Bronchial epithelial cell (primary cell): ENCODE results near the gene VSX1. TPM values are rescaled to one million over a fixed set of nuclear protein-coding genes. Genes with fewer than 3 reads are reported as not detected.
A peak's percentile ranks its signal among the peaks of the same experiment; 100 is the strongest.

Experiments used
- DNase-seq: peaks from one replicate; pipeline ENCODE4 v3.0.0-alpha.2; 2010; ENCODE audit warnings: low read depth
- FAIRE-seq: peaks from 2 replicates; lab custom pipeline; 2011; peaks lifted over from hg19 to GRCh38; lab: Jason Lieb, UNC
- H3K27me3 ChIP-seq: 2 replicates; pipeline ENCODE4 v1.5.1; 2011; ENCODE audit warnings: low read length; ENCODE audit not compliant: control insufficient read depth, insufficient read depth
- H3K36me3 ChIP-seq: 2 replicates; pipeline ENCODE4 v1.5.1; 2011; ENCODE audit warnings: low read length; ENCODE audit not compliant: control insufficient read depth, insufficient read depth
- H3K4me3 ChIP-seq: 2 replicates; pipeline ENCODE4 v1.5.1; 2011; ENCODE audit warnings: mild to moderate bottlenecking, low read depth, low read length, control low read depth
- total RNA-seq: library from RNA; depleted of rRNA; stranded (reverse); fragments of >200 nt; gene quantifications from 2 replicates; pipeline ENCODE4 v1.2.1, GENCODE V29; 2014
- TF ChIP-seq, protein P1 (sequence below): IDR thresholded peaks from 2 replicates; pipeline ENCODE4 v1.5.1; 2011; ENCODE audit warnings: mild to moderate bottlenecking, moderate library complexity, low read length, control low read depth, inconsistent platforms; ENCODE audit not compliant: insufficient read depth, severe bottlenecking

The VSX1 gene
- total RNA-seq, 1 donor from 2014 or later = not detected

DNA sequence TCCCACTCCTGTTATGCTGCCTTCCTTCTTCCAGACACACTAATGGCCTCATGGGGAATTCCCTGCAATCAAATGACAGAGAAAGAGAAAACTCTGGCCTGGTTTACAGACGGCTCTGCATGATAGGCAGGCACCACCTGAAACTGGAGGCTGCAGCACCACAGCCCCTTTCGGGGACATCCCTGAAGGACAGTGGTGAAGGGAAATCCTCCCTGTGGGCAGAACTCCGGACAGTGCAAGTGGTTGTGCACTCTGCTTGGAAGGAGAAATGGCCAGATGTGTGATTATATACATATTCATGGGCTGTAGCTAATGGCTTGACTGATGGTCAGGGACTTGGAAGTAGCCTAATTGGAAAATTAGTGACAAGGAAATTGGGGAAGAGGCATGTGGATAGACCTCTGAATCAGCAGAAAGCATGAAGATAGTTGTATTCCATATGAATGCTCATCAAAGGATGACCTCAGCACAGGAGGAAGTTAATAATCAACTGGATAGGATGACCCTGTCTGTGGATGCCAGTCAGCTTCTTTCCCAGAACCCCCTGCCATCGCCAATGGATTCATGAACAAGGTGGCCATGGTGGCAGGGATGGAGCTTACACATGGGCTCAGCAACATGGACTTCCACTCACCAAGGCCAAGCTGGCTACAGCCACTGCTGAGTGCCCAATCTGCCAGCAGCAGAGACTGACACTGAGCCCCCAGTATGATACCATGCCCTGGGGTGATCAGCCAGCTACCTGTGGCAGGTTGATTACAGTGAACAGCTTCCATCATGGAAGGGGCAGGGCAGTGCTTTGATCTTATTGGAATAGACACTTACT is 44.5 kb upstream of the VSX1 start:
- Histone ChIP-seq H3K4me3 (no peak overlapping the region), H3K27me3 (no peaks in the 10 kb centered on the region), H3K36me3 (no peaks in the 10 kb centered on the region)
- no peak for DNase-seq
- TF ChIP-seq, protein P1, sequence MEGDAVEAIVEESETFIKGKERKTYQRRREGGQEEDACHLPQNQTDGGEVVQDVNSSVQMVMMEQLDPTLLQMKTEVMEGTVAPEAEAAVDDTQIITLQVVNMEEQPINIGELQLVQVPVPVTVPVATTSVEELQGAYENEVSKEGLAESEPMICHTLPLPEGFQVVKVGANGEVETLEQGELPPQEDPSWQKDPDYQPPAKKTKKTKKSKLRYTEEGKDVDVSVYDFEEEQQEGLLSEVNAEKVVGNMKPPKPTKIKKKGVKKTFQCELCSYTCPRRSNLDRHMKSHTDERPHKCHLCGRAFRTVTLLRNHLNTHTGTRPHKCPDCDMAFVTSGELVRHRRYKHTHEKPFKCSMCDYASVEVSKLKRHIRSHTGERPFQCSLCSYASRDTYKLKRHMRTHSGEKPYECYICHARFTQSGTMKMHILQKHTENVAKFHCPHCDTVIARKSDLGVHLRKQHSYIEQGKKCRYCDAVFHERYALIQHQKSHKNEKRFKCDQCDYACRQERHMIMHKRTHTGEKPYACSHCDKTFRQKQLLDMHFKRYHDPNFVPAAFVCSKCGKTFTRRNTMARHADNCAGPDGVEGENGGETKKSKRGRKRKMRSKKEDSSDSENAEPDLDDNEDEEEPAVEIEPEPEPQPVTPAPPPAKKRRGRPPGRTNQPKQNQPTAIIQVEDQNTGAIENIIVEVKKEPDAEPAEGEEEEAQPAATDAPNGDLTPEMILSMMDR = no peak
- FAIRE-seq = no peak

DNA sequence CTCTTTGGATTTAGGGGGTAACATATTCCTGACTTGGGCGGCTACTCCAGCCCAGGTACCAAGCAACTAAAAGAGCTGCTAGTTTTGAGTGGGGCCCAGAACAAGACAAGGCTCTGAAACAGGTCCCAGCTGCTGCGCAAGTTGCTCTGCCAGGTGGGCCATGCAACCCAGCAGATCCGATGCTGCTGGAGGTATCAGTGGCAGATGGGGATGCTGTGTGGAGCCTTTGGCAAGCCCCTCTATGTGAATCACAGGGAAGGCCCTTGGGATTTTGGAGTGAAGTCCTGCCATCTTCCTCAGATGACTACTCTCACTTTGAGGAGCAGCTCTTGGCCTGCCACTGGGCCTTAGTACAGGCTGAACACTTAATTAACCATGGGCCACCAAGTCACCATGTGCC is 43.7 kb upstream of the VSX1 start:
- H3K36me3 ChIP-seq = no peaks in the 10 kb centered on the region
- FAIRE-seq (peak; percentile 52), DNase-seq (no peak)
- no peak overlapping the region for H3K4me3 ChIP-seq
- no peaks in the 10 kb centered on the region for H3K27me3 ChIP-seq
- TF ChIP-seq, protein P1 = no peak

DNA sequence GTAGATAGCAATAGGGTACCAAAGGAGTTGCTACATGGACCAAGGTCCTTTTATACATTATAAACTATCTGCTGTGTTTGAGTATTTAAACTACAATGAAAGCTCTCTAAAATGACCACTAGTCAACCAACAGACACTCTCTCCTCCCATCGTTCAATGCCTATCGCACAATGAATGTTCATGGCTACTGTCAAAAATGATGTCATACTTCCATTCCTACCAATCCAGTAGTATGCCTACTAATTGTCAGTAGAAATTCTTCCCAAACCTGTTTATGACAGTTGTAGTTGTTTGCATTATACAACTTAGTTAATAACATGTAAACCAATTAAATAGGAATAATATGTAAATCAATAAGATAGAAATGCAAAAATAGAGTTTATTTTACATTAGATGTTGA is 39.0 kb upstream of the VSX1 start:
- DNase-seq (no peak), FAIRE-seq (no peak)
- H3K36me3 ChIP-seq = no peaks in the 10 kb centered on the region
- peaks cover 4% of the 10 kb centered on the region for H3K27me3 ChIP-seq
- no peak overlapping the region for H3K4me3 ChIP-seq
- TF ChIP-seq, protein P1 = no peak

DNA sequence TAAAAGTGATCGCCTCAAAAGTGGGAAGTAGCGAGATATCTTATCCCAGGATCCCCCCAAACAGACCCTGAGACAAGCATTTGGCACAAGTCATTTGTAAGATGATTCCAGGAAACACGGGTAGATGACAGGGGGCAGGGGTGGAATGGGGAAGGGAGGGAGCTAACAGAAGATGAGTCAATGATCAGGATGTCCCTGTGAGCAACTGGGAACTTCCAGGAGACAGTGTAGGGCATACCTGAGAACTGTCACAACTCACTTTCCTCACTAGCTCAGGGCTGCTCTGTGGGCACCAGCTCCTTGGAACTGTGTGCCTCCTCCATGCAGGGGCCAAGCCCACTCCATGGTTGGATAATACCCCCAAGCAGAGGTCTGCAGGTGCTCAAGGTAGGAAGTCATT is 38.5 kb upstream of the VSX1 start:
- DNase-seq (peak; percentile 8), FAIRE-seq (peak; percentile 18)
- Histone ChIP-seq H3K4me3 (no peak overlapping the region), H3K27me3 (peaks cover 4% of the 10 kb centered on the region), H3K36me3 (no peaks in the 10 kb centered on the region)
- TF ChIP-seq, protein P1 = no peak

DNA sequence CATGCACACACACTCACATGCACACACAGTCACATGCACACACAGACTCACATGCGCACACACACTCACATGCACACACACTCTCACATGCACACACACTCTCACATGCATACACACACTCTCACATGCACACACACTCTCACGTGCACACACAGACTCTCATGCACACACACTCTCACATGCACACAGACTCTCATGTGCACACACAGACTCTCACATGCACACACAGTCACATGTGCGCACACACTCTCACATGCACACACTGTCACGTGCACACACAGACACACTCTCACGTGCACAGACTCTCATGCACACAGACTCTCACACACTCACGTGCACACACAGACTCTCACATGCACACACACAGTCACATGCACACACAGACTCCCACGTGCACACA is 36.6 kb upstream of the VSX1 start:
- Histone ChIP-seq H3K4me3 (no peak overlapping the region), H3K27me3 (peaks cover 4% of the 10 kb centered on the region), H3K36me3 (no peaks in the 10 kb centered on the region)
- TF ChIP-seq, protein P1 = no peak
- DNase-seq (no peak), FAIRE-seq (no peak)
